NB4 (cell line): ENCODE results near the gene MAP3K9.

Source experiments
- CTCF ChIP-seq: IDR thresholded peaks from one replicate; pipeline ENCODE4 v1.5.1; 2012; ENCODE audit warnings: low read depth, low read length
- POLR2A ChIP-seq: IDR thresholded peaks from 2 replicates; pipeline ENCODE4 v1.6.1; 2011; ENCODE audit warnings: mild to moderate bottlenecking; ENCODE audit not compliant: insufficient read length; ENCODE audit errors: extremely low read depth

- no peak for TF ChIP-seq POLR2A
- no peak for TF ChIP-seq CTCF
Measured at GRCh38 chr14:70789961-70790360, 19.4 kb downstream of the MAP3K9 start.
